ENCODE data around the gene MLNR. TPM values are rescaled to one million over a fixed set of nuclear protein-coding genes. Genes with fewer than 3 reads are reported as not detected.

MLNR gene
- polyA plus RNA-seq, 3 donors: not detected

DNA sequence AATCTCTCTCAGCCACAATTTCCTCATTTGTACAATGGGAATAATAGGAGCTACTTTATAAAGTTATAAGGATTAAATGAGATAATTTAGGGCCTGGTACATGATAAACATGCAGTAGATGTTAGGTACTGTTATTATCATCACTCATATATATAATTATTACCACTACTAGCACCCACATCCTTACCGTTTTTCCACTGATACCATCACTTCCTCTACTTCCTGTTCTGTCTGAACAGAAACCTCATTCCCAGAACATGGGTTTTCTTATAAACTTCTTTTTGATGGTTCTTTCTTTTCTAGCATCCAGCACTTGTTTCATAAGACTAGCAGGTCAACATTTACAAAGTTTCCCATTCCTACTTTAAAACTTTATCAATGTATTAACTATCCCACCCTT, 33.9 kb downstream of the MLNR start:
- TF ChIP-seq CTCF (IDR thresholded peaks at IDR 0.05): no peak
- Histone ChIP-seq H3K79me2 (ENCODE audit: insufficient read depth, low read length) (peaks cover 54% of the 10 kb centered on the region), H2AFZ (ENCODE audit: insufficient read depth, low read depth, low read length, poor library complexity, severe bottlenecking) (no peak overlapping the region), H3K4me3 (replicated peaks in 1 of 3; ENCODE audit: low read depth in 2 of 3, low read length in 3 of 3) (no peak overlapping the region), H3K9ac (ENCODE audit: insufficient read depth, low read length, poor library complexity, severe bottlenecking) (no peak overlapping the region), H3K9me3 (replicated peaks in 1 of 2; ENCODE audit: control insufficient read depth in 1 of 2, insufficient read depth in 1 of 2, low read length in 2 of 2) (no peaks in the 10 kb centered on the region), H3K27me3 (ENCODE audit: control insufficient read depth in 2 of 2, insufficient read depth in 2 of 2, low read length in 2 of 2) (no peaks in the 10 kb centered on the region), H3K36me3 (replicated peaks in 1 of 2; ENCODE audit: control insufficient read depth in 1 of 2, insufficient read depth in 2 of 2, low read length in 2 of 2) (peaks cover 26 to 32% of the 10 kb centered on the region in 2 donors), H4K20me1 (ENCODE audit: insufficient read depth, low read length) (no peaks in the 10 kb centered on the region), H3K4me2 (replicated peaks; ENCODE audit: extremely low read depth, low read length, poor library complexity, severe bottlenecking) (no peak overlapping the region), H3K4me1 (ENCODE audit: control insufficient read depth in 1 of 2, insufficient read depth in 2 of 2, low read length in 2 of 2) (peaks cover 16 to 17% of the 10 kb centered on the region in 2 donors), H3K27ac (ENCODE audit: low read depth in 1 of 2, low read length in 2 of 2) (no peak overlapping the region)
- DNase-seq: no peak
- H3K27ac Mint-ChIP-seq: peak overlapping the region in 1 of 7 donors; percentile 14
- no peaks in the 10 kb centered on the region for H3K27me3 Mint-ChIP-seq (ENCODE audit: low read depth in 3 of 3)
- intact Hi-C loops (cut with micrococcal nuclease): no loop called here
- WGBS (ENCODE audit: insufficient coverage): 0% methylated on average over 1 of the region's 1 CpG
- no peak overlapping the region for H3K4me3 Mint-ChIP-seq
- H3K36me3 Mint-ChIP-seq: peaks cover 36 to 54% of the 10 kb centered on the region in 2 donors
- no peaks in the 10 kb centered on the region for H3K9me3 Mint-ChIP-seq
- H3K4me1 Mint-ChIP-seq: peaks cover 28% of the 10 kb centered on the region

GRCh38 chr13:49256841-49257240, 36.7 kb downstream of the MLNR start:
- no peak overlapping the region for H3K4me2 ChIP-seq (replicated peaks; ENCODE audit: extremely low read depth, low read length, poor library complexity, severe bottlenecking)
- no peak overlapping the region for H3K27ac ChIP-seq (ENCODE audit: low read depth in 1 of 2, low read length in 2 of 2)
- H3K4me3 ChIP-seq (replicated peaks in 1 of 3; ENCODE audit: low read depth in 2 of 3, low read length in 3 of 3): no peak overlapping the region
- intact Hi-C loops (cut with micrococcal nuclease): no loop called here
- no peak overlapping the region for H2AFZ ChIP-seq (ENCODE audit: insufficient read depth, low read depth, low read length, poor library complexity, severe bottlenecking)
- no peaks in the 10 kb centered on the region for H3K9me3 Mint-ChIP-seq
- peaks cover 25% of the 10 kb centered on the region for H3K79me2 ChIP-seq (ENCODE audit: insufficient read depth, low read length)
- DNase-seq: no peak
- peaks cover 14% of the 10 kb centered on the region for H3K4me1 Mint-ChIP-seq
- H3K27me3 ChIP-seq (ENCODE audit: control insufficient read depth in 2 of 2, insufficient read depth in 2 of 2, low read length in 2 of 2): no peaks in the 10 kb centered on the region
- peaks cover 53 to 58% of the 10 kb centered on the region in 2 donors for H3K36me3 ChIP-seq (replicated peaks in 1 of 2; ENCODE audit: control insufficient read depth in 1 of 2, insufficient read depth in 2 of 2, low read length in 2 of 2)
- peak overlapping the region in 1 of 7 donors; percentile 84 for H3K27ac Mint-ChIP-seq
- TF ChIP-seq CTCF (IDR thresholded peaks at IDR 0.05): no peak
- no peaks in the 10 kb centered on the region for H3K9me3 ChIP-seq (replicated peaks in 1 of 2; ENCODE audit: control insufficient read depth in 1 of 2, insufficient read depth in 1 of 2, low read length in 2 of 2)
- H4K20me1 ChIP-seq (ENCODE audit: insufficient read depth, low read length): no peaks in the 10 kb centered on the region
- no peaks in the 10 kb centered on the region for H3K27me3 Mint-ChIP-seq (ENCODE audit: low read depth in 3 of 3)
- H3K36me3 Mint-ChIP-seq: peaks cover 49 to 61% of the 10 kb centered on the region in 2 donors
- H3K9ac ChIP-seq (ENCODE audit: insufficient read depth, low read length, poor library complexity, severe bottlenecking): no peak overlapping the region
- no peak overlapping the region for H3K4me3 Mint-ChIP-seq
- 100% methylated on average over 2 of the region's 2 CpGs for WGBS (ENCODE audit: insufficient coverage)
- peaks cover 9 to 11% of the 10 kb centered on the region in 2 donors for H3K4me1 ChIP-seq (ENCODE audit: control insufficient read depth in 1 of 2, insufficient read depth in 2 of 2, low read length in 2 of 2)

All from CD14-positive monocyte (primary cell).